ENCODE measurements around the gene FILIP1.
A peak's percentile ranks its signal among the peaks of the same experiment; 100 is the strongest.

Gene FILIP1

DNA sequence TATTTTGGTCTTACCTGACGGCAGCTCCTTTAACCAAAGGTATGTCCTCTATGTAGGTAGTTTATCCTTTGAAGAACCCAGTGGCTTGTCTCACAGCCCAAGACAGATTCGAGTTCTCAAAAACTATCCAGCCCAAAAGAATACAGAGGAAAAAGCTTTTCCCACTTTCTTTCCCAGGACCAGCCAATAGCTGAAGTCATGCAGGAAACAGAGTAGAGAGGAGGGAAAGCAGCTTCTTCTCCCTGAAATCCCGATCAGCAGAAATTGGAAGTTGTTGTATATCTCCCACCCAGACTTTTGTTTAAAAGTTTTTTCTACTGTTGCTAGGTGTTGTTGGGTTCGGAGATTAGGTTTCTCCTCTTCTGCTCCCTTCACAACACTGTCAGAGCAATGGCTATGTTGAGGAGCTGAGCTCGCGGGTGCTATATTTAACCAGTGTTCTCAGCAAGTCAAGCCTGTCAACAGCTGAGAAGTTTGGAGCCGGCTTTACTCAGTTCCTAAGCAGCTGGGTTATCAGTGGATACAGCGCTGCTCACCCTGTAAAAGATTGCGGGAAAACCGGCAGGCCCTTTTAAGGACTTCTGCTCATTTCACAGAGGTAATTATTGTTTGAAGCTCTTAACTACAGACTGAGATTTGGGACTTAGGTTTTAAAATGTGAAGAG, at the start of gene FILIP1:
FILIP1 (minus strand) TSS at position 401 of the 665 bp plus-strand sequence. CDS start 78,828 bp downstream, outside the sequence.
- no peak for DNase-seq (ENCODE audit: low read depth)

DNA sequence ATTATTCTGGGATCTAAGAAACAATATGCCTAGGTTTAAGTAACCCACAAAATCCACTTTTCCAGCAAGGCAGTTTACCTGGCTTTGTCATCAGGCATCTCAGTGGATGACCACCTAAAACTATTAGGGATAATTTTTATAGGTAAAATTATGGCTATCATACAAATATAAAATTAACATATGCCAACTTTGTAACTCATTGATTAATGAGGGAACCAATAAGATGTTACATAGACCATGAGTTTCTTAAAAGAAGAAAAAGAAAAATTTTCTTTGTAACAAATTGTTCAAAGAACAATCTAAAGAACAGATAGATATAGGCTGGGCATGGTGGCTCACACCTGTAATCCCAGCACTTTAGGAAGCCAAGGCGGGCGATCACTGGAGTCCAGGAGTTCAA, 49.7 kb upstream of the FILIP1 start:
- DNase-seq (ENCODE audit: low read depth), result no peak

GRCh38 chr6:75539136-75539535, 45.5 kb upstream of the FILIP1 start:
- no peak for DNase-seq (ENCODE audit: low read depth)

GRCh38 chr6:75532521-75532920, 38.9 kb upstream of the FILIP1 start:
- no peak for DNase-seq (ENCODE audit: low read depth)

DNA sequence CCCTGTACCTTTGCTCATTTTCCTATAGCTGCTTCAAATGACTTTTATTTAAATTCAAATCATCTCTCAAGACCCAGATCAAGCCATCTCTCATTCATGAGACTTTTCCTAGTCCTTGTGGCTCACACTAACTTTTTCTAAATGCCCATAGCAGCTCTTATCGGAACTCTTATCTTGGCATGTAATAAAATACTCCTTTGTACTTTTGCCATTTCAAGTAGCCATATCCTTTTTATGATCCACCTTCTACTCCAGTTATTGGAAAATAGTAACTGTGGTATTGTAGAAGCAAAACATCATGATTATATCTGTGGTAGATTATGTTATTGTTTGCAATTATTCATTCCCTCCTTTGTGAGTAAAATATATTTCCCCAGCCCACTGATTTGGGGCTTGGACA, 37.6 kb upstream of the FILIP1 start:
- DNase-seq (ENCODE audit: low read depth), result no peak

DNA sequence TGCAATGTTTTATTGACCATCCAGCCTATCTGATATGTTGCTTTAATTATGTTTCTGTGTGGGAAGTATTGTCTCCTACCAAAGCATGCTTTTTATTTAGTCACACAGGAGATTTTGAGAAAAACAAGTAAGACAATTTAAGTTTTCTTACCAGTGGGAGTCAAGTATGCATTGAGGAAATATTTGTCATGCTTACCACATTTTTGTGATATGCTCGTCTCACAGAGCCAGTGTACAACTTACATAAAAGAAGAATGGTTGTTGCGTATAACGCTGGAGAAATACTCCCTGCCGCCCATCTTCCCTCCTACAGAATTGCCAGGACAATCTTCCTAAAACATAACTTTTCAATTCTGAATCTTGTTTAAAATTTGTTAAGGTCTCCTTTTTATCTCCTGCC, 37.1 kb upstream of the FILIP1 start:
- DNase-seq (ENCODE audit: low read depth), result no peak

DNA sequence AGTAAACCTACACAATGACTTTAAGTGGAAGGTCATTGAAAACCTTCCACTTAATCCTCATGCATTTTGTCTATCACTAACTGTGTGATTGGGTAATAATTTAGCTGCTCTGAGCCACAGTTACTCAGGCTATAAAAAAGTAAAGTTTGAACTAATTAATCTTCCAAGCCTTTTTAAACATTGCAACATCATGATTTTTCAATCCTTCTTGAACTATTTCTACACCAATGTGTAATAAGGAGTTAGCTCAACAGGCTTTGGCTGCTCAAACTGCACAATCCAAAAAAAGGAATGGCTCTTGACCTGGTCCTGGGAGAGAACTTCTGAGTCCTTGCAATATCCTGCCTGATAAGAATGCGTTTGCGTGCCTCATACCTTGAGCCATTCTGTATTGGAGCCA, 34.8 kb upstream of the FILIP1 start:
- no peak for DNase-seq (ENCODE audit: low read depth)

- DNase-seq (ENCODE audit: low read depth), result peak; percentile 9
These were observed 33.0 kb upstream of the FILIP1 start for GRCh38 chr6:75526502-75527127.

DNA sequence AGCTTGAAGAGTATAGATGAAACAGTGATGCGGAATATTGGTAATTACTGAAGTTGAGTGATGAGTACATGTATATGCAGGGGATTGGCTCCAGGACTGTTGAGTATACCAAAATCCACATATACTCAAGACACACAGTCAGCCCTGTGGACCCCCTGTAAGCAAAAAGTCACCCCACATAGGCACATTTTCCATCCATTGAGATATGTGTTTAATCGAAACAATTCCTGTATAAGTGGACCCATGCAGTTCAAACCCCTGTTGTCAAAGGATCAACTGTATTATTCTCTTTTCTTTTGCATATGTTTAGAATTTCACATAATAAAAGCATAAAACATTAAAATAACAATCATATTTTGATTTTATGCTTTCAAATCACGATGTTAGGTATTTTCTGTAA, 32.1 kb upstream of the FILIP1 start:
- DNase-seq (ENCODE audit: low read depth), result no peak

DNA sequence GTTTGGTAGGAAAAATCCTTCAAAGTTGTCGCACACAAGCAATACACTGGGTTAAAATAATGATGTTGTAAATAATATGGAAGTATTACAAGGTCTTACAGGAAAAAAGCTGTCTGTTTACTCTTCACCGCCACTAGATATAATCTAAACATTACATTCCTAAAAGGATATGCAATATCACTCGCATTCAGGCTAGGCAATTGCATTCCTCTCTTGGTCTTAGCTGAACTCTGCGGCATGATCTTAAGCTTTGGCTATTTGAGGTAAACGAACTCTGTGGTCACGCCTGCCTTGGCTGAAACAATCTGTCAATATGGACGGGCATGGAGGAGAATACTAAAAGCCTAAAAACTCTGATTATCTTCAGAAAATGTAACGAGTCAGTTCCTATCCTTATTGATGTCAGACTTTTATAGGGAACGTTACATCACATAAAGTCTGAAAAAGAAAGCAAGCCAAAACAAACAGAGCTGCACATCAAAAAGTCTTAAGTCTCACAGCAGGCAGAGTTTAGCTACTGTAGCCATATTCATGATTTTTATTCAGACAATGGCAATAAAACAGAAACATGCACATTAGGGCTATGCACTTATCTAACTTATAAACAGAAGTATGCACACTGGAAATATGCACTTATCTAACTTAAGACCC, 30.8 kb upstream of the FILIP1 start:
- DNase-seq (ENCODE audit: low read depth), result no peak

DNA sequence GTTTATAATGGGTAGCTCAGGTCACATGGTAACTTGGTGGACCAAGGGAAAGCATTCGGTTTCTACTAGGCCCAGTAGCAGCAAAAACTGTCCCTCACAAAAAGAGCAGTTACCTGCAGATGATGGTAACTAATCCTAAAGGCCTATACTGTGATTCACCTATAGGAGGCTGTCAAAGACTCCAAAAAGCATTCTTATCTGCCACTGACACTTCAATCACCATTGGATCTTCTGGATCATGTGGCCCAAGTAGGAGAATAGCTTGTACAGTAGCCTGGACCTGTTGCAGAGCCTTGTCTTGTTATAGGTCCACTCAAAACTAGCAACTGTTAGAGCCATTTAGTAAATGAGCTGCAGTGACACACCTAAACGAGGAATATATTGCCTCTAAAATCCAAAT, 23.2 kb upstream of the FILIP1 start:
- no peak for DNase-seq (ENCODE audit: low read depth)

DNA sequence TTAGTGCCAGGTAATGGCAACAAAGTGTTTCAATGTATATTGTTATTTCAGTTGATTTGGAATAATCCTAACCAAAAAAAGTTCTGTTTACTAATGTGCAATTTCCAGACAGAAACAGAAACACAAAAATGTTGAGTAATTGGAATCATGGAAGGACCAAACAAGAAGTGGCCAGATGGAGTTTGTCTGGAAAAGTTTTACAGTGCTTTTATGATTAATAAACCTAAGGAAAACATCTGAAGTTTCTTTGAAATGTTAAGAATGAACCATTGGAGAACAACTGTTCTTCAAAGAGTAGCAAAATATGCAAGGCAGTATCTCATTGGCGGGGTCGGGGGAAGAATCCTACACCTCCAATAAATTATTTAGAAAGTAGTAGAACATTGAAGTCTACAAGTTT, 19.0 kb upstream of the FILIP1 start:
- no peak for DNase-seq (ENCODE audit: low read depth)

DNA sequence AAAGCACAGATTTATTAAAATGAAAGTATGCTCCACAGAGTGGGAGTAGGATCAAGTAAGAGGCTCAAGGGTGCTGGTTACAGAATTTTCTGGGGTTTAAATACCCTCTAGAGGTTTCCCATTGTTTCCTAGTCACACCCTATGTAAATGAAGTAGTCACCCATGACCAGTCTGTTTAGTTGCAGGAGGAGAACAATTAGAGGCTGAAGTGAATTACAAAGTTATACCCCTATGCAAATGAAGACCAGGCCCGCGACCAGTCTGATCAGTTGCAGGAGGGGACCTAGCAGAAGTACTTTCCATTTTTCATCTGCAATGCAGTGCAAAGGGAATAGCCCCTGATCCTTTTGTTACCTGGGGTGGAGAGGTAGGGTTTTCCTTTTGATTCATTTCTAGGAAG, 11.8 kb upstream of the FILIP1 start:
- no peak for DNase-seq (ENCODE audit: low read depth)

- DNase-seq (ENCODE audit: low read depth), result no peak
These were observed 11.0 kb upstream of the FILIP1 start for GRCh38 chr6:75504465-75505222.

GRCh38 chr6:75503291-75503690, 9.7 kb upstream of the FILIP1 start:
- DNase-seq (ENCODE audit: low read depth), result no peak

GRCh38 chr6:75502884-75503283, 9.3 kb upstream of the FILIP1 start:
- DNase-seq (ENCODE audit: low read depth), result no peak

DNA sequence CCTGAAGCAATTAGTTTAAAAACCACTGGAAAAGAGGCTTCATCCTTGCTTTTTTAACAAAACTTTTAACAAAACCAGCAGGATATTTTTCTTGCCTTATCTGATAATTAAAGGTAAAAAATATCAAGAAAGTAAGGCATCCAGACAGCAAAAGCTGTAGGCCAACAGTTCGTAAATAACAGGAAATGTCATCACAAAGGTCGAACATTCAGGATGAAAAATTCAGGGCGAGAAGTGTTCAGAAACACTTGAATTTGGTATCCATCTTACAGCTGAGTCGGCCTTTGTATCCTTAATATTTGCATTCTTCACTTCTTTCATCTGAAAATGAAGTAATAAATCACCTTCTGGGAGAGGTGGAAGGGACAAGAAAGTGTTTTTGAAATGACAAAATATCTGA, 8.2 kb upstream of the FILIP1 start:
- DNase-seq (ENCODE audit: low read depth), result no peak

- no peak for DNase-seq (ENCODE audit: low read depth)
These were observed 6.0 kb upstream of the FILIP1 start for GRCh38 chr6:75499640-75500039.

- no peak for DNase-seq (ENCODE audit: low read depth)
These were observed 5.3 kb upstream of the FILIP1 start for GRCh38 chr6:75498862-75499261.

DNA sequence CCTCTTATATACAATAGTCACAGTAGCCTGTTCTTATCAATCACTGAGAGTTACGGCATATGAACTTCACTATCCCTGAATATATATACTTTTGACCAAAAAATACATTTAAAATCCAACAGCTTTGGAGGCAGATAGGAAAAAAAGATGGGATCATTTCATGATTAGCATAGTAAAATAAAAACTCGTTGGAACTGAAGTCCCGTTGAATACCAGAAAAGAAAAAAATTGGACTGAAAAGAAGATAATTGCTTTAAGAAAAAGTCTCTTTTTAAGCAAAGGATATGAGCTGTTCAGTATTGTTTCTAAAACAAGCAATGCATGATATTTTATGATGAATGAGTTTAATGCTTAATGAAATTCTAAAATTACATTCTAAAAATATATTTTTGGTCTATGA, 4.4 kb upstream of the FILIP1 start:
- no peak for DNase-seq (ENCODE audit: low read depth)

DNA sequence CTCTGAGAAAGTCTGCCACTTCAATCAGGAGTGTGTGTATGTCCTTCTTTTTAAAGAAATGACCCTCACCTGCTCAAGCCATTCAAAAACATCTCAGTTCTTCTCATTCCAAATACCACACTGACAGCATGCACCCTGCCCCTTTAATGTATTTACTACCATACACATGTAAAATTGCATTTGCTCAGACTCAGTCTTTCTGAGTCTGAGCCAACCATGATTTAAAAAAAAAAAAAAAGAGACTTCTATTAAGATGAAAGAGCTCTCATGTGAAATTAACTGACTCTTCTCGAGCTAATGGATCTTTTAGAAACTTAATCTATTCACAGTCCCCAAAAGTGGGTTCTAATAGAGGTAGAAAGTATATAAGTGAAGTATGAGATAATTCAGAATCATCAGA, 1.4 kb upstream of the FILIP1 start:
- no peak for DNase-seq (ENCODE audit: low read depth)

DNA sequence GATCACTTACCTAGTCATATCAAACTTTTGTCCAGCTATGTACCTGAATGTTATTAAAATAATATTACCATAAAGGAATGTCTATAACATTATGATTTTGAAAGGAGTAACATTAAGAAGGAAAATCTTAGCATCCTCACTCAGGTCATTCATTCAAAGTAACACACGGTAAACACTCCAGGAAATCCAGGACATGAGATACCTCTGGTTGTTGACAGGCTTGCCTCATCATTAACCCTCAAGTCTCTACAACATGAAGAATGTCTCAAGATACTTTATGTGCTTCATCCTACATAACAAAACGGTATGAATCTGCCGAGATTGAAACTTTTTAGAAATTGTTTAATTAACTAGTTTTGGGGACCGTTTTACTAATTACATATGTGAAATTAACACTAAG, 690 bp upstream of the FILIP1 start:
- no peak for DNase-seq (ENCODE audit: low read depth)

Measured in activated T-cell treated with anti-CD3 and anti-CD28 coated beads for 48 hours (primary cell).